ENCODE measurements around the gene TMEM95.

DNA sequence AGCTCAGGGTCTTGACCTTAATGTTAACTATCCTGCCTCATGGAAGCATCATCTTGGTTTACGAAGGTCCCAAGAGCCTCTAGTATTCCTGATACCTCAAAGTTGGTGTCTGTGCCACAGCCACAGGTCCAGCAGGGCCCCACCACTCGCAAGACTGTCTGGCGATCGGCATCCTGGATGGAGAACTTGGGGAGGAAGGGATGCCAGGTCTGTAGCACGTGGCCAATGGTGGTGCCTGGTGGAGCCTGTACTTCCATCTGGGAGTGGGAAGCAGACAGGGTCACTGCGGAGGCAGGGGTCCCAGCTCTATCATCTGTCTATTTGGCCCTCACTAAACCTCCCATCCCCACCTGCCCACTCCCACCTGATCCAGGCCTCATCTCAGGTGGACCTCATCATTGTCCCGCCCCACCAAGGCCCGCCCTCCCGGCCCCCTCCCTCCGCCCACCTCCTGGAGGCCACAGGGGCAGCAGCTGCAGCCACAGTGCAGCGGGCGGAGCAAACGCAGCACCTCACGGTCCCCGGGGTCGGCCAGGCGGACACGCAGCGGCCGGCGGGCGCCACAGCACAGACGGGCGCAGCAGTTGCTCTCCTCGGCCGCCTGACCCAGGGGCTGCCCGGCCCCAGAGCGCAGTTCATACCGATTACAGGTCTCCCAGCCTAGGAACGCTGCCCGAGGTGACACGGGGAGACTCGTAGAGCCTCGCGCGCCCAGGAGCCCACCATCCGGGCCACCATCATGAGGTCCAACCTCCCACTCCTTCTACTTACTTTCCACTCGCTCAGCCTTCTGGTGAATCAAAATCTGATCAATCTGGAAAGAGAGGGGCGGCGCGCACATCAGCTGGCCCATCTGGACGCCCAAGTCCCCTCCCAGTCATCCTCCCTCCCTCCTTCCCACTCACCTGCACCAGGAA, 38.0 kb downstream of the TMEM95 start:
- TF ChIP-seq ZNF274 (IDR thresholded peaks at IDR 0.05; ENCODE audit: low read depth, low read length) (no peak), YY1 (IDR thresholded peaks at IDR 0.05; ENCODE audit: insufficient read depth, insufficient read length) (no peak)

Data from NT2/D1 (cell line).